Activated CD4-positive, CD25-positive, alpha-beta regulatory T cell treated with anti-CD3 and anti-CD28 coated beads, Interleukin-2, amount 50 U/mL, for 16 hours (primary cell): Measurements from ENCODE around the gene ARHGEF16.

Experiments used
- DNase-seq: peaks from one replicate; pipeline ENCODE4 v3.0.0-alpha.2; 2020; ENCODE audit warnings: low read depth, low spot score

ARHGEF16 gene

DNA sequence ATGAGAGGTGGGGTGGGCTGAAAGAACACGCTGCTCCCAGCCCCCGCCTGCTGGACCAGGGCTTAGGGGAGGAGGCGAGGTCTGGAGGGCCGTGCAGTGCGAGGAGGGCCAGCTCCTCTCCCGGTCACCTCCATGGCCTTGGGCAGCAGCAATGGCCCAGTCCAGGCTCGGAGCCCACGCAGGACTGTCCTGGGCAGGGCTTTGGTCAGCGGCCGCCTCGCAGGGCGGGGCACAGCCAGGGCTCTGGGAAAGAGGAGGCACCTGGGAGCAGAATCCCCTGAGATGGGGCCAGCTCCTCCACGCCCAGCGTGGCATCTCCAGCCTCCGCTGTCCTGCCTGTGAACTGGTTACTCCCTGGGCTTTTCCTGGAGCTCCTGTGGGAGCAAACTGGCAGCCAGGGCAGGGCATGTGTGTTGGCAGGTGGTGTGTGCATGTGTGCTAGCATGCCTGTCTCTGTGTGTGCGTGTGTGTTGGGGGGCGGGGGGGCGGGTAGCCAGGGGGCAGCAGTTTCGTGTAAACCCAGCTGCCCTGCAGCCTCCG lies 27.4 kb downstream of the ARHGEF16 start:
- DNase-seq: no peak

DNA sequence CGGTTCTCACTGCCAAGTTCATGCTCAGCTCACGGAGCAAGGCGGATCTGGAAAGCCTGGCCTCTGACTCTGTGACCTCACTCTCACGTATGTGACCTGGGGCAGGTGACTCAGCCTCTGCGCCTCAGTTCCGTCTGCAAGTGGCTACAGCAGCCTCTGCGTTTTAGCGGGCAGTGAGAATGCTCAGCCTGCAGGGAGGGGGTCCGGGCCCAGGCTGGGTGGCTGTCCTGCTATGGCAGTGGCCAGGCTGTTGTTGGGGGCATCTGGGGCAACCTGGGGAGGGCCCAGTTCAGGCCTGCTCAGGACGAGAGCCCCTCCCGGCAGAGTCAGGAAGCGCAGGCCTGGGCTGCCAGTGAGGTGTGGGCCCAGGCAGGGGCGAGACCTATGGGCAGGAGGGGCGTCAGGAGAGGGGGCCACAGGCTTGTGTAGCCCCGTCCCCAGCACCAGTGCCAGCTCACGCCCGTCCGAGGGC lies 27.9 kb downstream of the ARHGEF16 start:
- DNase-seq: no peak

DNA sequence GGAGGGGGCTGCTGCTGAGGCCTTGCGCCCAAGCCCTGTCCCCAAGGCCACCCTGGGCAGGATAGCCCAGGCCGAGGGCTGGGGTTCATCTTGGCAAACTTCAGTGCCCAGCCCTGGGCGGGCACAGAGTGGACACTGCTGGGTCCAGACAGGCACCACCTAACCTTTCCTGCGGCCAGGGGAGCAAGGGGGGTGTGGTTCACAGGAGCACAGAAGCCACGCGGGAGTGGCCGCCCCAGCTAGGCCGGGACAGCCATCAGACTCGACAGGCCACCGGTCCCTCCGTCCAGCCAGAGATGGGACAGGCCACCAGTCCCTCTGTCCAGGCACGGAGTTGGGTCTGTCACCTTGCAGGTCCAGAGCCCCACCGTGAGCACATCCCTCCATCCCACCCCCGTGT lies 28.9 kb downstream of the ARHGEF16 start:
- DNase-seq: no peak

DNA sequence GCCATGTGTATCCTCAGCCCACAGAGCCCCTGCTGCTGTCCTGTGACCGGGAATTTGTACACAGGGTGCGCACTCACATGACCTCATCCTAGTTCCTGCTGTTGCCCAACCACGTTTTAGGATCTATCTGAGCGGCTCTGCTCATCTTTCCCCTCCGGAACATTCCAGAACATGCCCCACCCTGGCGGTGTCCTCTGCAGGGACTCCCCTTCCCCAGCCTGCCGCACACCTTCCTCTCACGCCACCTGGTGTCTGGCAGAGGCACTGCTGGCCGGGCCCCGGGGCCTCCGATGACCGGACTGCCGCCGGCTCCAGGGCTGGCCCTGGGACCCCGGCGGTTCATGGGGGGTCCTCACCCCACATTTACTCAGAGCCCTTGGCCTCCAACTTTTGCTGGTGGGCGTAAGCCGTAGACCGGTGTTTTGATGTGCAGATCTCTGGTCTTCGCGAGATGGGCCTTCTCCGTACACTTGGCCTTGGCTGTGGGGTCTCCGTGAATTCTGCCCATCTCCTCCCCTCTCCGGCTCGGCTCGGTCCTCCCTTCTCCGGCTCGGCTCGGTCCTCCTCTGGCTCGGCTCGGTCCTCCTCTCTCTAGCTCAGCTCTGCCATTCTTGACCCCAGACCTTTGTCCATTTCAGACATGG lies 29.5 kb downstream of the ARHGEF16 start:
- no peak for DNase-seq

DNA sequence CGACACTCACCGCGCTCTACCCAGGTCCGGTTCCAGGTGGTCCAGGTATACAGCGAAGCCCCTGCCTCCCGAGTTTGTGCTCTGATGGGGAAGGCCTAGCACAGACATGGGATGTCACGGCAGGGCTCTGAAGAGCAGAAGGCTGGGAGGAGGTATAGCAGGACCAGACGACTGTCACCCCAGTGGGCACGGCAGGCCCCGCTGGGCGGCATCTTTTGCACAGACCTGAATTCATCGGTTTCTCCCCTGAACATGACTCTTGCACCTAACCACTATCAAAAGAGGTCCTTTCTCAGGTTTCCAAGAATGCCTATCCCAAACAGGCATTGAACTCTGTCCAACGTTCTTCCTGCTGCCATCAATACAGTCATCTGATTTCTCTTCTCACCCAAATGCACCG lies 30.6 kb downstream of the ARHGEF16 start:
- no peak for DNase-seq

DNA sequence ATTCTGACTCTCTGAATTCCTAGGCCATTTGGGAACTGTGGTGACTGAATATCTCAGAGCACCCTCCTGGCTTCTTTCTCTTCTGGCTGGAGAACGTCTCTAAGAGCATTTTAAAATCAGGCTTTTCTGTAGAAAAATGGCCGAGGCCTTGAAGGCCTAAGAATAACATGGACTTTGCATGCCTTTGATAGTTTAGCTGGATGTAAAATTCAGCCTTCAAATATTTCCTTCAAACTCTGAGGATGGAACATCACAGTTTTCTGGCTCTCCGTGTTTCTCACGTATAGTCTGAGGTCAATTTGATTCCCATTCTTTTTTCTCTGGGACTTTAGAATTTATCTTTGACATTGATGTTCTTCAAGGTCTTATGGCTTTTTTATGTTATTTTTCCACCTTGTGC lies 34.0 kb downstream of the ARHGEF16 start:
- DNase-seq: no peak

DNA sequence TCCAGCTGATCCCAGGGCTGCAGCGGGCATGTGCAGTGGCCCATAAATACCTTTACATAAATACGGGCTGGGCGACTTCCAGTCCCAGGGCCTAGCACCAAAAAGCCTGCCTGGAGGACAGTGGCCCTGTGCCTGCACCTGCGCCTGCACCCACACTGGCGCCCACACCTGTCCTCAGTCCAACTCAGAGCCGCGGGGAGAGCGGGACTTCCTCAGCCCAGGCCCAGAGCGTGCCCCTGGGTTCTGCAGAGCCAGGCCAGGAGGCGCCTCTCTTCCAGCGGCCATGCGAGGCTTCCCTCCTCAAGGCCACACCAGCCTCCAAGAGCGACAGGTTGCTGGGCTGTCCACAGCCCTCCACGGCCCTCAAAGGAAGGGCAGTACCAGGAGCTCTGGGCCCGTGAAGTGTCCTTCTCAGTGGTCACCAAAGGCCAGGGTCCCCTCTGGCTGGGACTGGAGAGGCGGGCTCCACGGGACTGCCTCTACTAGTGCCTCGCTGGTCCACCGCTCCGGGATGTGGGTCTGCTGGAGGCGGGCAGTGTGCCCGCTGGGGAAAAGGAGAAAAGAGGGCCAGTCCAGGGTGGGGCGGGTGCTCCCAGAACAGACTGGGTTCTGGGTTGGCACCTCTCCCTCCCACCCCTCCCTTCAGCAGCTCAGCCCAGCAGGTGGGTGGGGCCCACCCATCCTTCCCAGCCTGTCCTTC lies 35.7 kb downstream of the ARHGEF16 start:
- DNase-seq: no peak

DNA sequence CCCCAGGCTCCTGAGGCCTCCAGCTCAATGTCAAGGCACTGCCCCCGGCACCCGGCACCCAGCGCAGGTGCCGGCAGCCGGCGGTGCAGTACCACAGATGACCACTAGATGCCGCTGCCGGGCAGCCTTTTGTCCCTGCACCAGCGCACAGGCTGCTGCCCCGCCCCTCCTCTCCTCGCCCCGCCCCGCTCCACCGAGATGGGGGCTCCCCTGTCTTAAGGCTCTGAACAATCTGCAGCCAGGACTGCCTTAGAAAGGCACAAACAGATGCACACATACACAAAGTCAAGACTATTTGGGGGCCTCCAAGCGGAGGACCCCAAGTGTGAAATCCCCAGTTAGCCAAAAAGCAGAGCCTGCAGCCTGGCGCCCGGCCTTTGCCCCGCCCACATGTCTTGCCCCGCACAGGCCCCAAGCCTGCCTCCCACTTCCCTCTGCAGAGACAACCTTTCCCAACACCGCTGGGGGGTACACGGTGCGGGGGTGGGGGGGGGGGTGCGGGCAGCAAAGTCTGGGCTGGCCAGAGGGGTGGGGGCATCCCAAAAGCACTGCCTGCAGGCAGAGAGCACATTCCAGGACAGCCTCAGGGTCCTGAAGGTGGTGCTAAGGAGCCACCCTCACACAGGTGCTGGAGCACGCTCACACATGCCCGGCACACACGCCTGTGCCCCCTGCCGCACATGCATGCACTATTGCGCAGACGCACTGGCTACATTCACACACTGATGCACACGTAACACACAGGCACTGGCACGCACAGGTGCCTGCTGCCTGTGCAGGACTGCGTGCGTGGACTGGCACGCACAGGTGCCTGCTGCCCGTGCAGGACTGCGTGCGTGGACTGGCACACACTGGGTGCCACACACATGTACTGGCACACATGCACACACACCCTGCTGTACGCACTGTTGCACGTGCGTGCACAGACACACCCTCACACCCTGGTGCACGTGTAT lies 37.1 kb downstream of the ARHGEF16 start:
- DNase-seq: peak; percentile 57

DNA sequence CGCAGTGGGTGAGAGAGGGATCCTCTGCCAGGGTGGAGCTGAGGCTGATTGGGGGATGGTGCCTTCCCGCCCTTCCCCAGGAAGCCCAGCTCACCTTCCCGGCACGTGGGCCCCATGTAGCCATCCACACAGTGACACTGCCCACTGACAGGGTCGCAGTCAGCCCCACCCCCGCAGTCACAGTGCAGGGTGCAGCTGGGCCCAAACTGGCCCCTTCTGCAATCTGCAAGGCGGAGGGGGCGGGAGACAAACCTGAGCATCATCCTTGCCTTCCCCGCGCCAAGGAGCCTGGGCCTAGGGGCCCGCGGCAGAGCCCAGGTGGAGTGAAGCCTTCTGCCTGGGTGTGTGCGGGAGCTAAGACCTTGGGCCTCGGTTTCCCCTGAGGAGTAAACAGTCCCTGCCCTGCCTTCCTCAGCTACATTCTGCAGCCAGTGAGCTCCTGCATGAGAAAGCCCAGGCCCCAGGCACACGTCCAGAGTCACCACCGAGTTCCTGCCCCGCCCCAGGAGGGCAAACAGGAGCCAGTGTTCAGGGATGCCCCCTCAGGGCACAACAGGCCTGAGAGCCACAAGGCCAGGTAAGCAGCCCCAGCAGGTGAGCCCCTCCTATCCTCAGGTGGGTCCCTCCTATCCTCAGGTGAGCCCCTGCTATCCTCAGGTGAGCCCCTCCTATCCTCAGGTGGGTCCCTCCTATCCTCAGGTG lies 38.2 kb downstream of the ARHGEF16 start:
- DNase-seq: no peak

DNA sequence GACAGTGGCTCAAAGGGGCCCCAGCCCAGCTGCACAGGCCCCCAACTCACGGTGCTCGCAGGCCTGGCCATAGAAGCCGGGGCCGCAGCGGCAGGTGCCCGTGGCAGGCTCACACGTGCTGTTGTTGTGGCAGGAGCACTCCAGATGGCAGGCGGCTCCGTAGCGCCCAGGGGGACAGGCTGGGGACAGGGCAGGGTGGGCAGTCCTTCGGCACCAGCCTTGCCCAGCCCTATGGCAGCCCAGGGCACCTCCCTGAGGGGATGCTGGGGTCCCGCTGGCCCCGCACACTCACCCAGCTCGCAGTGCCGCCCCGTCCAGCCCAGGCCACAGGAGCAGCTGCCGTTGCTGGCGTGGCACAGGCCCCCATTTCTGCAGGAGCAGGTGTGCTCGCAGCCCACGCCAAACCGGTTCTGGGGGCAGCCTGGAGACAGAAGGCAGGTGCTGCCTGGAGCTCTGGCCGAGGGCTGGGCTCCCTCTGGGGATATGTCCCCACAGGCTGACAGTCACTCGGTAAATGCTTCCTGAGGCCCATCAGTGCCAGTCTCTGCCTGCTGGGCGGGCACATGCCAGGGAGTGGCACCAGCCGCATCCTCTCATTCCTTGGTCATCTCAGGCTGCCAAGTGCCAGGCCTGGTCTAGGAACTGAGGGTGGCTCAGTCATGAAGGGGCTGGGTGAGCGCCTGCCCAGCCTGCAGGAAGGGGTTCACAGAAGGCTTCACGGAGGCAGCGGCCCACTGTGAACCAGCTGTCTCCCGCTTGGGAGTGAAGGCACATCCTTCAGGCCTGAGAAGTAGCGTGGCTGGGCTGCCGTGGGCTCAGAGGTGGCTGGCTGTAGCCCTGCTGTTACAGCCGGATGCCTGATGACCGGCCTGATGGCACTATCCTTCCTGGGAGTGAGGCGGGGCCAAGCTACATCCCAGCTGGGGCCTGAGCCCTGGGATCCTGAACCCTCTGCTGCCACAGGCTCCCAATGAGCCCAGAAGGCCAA lies 40.1 kb downstream of the ARHGEF16 start:
- DNase-seq: no peak

DNA sequence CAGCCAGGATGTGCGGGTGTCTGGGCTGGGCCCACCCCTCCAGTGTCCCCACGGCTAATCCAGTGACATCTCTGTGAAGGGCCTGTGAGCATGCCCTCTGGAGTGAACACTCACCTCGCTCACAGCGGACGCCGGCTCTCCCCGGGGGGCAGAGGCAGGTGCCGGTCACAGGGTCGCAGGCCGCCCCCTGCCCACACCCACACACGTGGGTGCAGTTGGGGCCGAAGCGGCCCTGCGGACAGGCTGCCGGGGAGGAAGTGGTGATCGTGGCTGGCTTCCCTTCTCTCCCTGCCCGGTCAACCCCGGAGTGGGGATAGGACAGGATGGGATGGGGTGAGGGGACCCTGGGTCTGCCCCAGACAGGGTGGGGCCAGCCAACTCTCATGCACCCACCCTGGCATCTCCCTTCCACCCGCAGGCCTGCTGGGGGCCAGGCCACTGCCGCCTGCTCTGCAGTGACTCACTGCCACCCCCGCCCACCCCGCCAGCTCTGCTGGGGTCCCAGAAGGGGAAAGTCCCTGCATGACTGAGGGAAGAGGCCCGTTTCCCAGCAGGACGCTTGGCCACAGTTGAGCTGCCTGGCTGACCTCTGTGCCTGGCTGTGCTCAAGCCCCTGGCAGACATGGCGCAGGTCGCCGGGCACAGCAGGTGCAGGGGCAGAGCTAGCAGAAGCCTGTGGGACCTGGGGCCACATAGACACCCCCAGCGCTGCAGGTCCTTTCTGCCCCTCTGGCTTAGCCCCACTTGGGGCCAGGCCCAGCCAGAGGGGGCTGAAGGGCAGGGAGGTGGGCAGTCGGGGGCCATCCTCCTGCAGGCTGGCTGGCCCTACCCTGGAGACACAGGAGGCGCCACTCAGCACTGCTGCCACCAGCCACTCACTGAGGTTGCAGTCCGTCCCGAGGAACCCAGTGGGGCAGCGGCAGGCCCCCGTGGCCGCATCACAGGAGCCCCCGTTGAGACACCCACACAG lies 41.6 kb downstream of the ARHGEF16 start:
- no peak for DNase-seq

DNA sequence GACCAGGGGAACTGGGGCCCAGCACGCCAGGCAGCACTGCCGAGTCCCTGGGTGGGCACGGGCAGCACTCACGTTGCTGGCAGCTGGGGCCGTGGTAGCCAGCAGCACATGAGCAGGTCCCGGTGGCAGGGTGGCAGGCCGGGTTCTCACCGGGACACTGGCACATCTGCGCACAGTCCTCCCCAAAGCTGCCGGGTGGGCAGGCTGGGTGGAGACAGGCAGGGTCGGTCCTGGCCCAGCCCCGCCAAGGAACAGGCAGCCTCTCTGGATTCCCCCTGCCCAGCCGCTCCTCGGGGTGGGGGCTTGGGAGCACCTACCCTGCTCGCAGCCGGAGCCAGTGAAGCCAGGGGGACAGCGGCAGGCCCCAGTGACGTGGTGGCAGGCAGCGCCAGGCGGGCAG lies 42.5 kb downstream of the ARHGEF16 start:
- DNase-seq: no peak

DNA sequence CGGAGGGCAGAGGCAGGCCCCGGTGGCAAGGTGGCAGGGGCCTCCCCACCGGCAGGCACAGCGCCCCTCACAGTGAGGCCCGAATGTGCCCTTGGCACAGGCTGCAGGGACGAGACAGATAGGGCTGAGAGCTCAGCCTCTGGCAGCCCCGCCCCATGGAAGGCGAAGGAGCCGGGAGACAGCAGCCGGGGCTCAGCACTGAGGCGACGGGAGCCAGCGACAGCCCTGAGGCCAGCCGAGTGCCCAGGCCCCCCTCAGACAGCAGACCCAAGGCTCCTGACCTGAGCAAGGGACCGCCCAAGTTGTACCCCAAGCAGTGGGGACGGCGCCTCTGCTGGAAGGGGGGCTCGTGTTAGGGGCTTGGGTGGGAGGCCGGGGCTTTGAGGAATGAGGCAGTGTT lies 43.1 kb downstream of the ARHGEF16 start:
- DNase-seq: no peak

DNA sequence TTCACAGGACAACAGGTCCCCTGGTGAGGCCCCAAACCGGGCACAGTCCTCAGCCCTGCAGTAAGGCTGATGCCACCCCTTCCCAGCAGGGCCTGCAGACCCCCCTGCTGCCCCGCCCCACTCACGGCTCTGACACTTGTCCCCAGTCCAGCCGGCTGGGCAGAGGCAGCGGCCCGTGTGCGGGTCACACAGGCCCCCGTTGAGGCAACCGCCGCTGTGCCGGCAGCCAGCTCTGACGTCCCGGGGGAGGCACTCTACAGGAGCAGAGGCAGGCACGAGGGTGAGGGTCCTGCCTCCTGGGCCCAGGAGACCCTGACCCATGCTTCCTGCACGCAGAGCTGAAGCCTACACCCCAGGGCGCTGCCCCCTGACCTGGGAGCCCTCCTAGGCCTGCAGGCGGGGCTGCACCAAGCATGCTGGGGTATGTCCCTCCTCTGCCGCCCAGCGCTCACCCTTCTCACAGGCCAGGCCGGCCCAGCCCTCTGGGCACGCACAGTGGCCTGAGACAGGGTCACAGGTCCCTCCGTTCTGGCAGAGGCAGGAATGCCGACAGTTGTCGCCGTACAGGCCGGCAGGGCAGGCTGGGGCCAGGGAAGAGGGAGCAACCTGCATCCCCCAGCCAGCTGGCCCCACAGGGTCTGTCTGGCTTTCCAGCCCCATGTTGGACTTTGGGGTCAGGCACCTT lies 43.9 kb downstream of the ARHGEF16 start:
- no peak for DNase-seq

DNA sequence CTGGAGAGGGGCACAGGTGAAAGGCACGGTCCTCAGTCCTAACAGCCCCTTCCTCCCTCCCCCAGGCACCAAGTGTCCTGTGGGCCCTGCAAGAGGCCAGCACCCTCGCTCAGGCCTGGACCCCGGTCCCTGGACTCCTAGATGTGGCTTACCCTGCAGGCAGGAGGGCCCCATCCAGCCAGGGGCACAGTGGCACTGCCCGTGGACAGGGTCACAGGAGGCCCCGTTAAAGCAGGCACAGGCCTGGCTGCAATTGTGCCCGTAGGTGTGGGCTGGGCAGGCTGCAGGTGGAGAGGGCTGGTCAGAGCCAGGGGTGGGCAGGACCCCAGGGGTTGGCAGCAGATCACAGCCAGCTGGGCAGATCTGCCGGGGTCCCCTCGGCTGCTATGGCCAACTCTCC lies 44.5 kb downstream of the ARHGEF16 start:
- DNase-seq: no peak

DNA sequence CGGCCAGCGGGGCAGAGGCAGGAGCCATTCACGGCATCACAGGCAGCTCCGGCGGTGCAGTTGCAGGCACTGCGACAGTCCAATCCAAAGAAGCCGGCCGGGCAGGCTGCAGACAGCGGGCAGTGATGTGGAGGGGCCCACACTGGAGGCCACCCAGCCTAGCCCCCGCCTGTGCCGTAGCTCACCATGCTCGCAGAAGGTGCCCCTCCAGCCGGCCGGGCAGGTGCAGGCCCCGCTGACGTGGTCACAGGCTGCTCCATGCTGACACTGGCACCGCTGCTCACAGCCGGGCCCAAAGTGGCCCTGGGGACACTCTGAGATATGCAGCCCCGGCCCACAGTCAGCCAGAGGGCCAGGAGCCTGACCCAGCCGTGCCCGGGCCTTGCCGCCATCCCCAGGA lies 45.1 kb downstream of the ARHGEF16 start:
- no peak for DNase-seq

DNA sequence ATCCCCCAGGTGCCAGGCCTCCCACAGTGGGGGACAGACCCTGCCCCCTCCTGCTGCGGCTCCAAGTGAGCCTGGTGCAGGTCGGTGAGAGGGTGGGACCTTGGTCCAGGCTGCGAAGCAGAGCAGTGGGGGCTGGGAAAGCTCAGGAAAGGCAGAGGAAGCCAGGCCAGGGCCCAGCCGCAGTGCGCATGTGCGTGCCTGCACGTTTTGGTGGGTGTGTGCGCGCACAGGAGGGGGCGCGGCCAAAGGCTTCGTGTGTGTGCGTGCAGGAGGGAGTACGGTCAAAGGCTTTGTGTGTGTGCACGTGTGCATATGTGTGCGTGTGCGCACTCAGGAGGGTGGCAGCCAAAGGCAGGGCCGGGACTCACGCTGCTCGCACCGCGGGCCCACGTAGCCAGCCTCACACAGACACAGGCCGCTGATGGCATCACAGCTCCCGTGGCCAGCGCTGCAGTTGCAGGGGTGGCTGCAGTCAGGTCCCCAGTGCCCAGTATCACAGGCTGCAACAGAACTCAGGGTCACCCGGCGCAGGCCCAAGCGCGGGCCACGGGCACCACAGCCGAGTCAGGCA lies 45.9 kb downstream of the ARHGEF16 start:
- DNase-seq: no peak

DNA sequence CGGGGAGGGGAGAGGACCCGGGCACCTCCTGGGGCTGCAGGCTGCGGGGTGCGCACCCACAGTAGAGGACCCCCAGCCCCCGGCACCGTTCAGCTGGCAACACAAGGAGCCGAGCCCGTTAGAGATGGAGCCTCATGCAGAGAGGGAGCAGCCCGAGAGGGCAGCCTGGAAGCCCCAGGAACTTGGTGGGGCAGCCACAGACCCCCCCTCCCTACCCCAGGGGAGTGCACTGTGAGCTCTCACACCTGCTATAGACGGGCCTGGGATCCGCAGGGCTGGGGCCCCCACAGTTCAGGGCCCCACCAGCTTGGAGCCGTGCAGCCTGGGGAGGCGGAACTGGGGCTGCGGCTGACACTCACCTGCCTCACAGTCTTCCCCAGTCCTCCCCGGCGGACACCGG lies 47.0 kb downstream of the ARHGEF16 start:
- DNase-seq: no peak
